Measurements from ENCODE around the gene CORO2B.

DNA sequence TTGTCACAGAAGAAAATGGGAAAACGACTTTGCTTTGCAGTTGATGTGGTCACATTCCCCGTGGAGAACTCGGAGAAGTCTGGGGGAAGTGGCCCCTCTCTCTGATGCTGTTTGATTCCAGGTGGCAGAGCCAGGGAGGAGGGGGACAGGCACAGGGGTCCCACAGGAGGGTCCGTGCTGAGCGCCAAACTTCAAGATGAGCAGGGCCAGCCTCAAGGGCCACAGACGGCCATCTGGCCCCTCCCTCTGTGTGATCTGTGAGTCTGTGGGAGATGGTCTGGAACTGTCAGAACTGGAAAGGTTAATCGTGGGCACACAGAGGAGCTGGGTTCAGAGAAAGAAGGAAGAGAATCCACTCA is 23.1 kb upstream of the CORO2B start:
- TF ChIP-seq, protein P1, sequence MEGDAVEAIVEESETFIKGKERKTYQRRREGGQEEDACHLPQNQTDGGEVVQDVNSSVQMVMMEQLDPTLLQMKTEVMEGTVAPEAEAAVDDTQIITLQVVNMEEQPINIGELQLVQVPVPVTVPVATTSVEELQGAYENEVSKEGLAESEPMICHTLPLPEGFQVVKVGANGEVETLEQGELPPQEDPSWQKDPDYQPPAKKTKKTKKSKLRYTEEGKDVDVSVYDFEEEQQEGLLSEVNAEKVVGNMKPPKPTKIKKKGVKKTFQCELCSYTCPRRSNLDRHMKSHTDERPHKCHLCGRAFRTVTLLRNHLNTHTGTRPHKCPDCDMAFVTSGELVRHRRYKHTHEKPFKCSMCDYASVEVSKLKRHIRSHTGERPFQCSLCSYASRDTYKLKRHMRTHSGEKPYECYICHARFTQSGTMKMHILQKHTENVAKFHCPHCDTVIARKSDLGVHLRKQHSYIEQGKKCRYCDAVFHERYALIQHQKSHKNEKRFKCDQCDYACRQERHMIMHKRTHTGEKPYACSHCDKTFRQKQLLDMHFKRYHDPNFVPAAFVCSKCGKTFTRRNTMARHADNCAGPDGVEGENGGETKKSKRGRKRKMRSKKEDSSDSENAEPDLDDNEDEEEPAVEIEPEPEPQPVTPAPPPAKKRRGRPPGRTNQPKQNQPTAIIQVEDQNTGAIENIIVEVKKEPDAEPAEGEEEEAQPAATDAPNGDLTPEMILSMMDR (IDR thresholded peaks at IDR 0.05; ENCODE audit: poor library complexity, severe bottlenecking): no peak
- no peak for TF ChIP-seq EZH2 (IDR thresholded peaks at IDR 0.05; ENCODE audit: borderline replicate concordance, insufficient read depth, low read length, poor library complexity, severe bottlenecking)
- TF ChIP-seq RAD21 (conservative IDR thresholded peaks at IDR 0.05): no peak
- TF ChIP-seq POLR2AphosphoS5 (IDR thresholded peaks at IDR 0.05): no peak
- TF ChIP-seq TAF1 (IDR thresholded peaks at IDR 0.05; ENCODE audit: low read depth): no peak

Data from neural cell (in vitro differentiated cells).